ENCODE data around the gene ASB13. TPM values are rescaled to one million over a fixed set of nuclear protein-coding genes. Genes with fewer than 3 reads are reported as not detected.

Gene ASB13
- total and polyA plus RNA-seq, 2 experiments from 2014 or later: 11.6 to 20.2 TPM

- Histone ChIP-seq H3K27ac (ENCODE audit: low read depth) (no peak overlapping the region), H3K79me2 (replicated peaks; ENCODE audit: insufficient read depth) (no peaks in the 10 kb centered on the region), H3K4me1 (ENCODE audit: insufficient read depth) (no peaks in the 10 kb centered on the region), H2AFZ (no peak overlapping the region), H3K9me2 (ENCODE audit: insufficient read depth) (no peaks in the 10 kb centered on the region), H3K36me3 (ENCODE audit: insufficient read depth) (no peaks in the 10 kb centered on the region), H4K20me1 (replicated peaks; ENCODE audit: insufficient read depth) (no peaks in the 10 kb centered on the region), H3K4me3 (no peak overlapping the region), H3K27me3 (ENCODE audit: insufficient read depth) (no peaks in the 10 kb centered on the region), H3K4me2 (no peak overlapping the region), H3F3A (replicated peaks; ENCODE audit: low read depth) (no peaks in the 10 kb centered on the region)
- DNase-seq (ENCODE audit: low spot score): no peak
- Mint-ChIP-seq H3K9me3 (no peaks in the 10 kb centered on the region), H3K4me1 (peaks cover 8% of the 10 kb centered on the region), H3K36me3 (ENCODE audit: low read depth) (peaks cover 22% of the 10 kb centered on the region), H3K27ac (peak overlapping the region; percentile 39; the same call in 1 of the 2 replicates), H3K4me3 (no peak overlapping the region), H3K27me3 (ENCODE audit: insufficient read depth, low read depth, poor library complexity) (peaks cover 13% of the 10 kb centered on the region)
- ATAC-seq: no peak
- no peak for TF ChIP-seq CTCF (conservative IDR thresholded peaks at IDR 0.05; ENCODE audit: low read depth in 2 of 2)
- no peak for TF ChIP-seq JUNB (IDR thresholded peaks at IDR 0.05; ENCODE audit: unreplicated experiment)
- no peak for TF ChIP-seq CREB1 (CRISPR knock-in tag; IDR thresholded peaks at IDR 0.05; ENCODE audit: low read depth)
- no peak for TF ChIP-seq STAT1 (IDR thresholded peaks at IDR 0.05; ENCODE audit: unreplicated experiment)
- TF ChIP-seq EZH2 (IDR thresholded peaks at IDR 0.05; ENCODE audit: low read depth, unreplicated experiment): no peak
- no peak for TF ChIP-seq ZNF331 (CRISPR knock-in tag; IDR thresholded peaks at IDR 0.05; ENCODE audit: low read depth)
- no peak for TF ChIP-seq EZH2phosphoT487 (IDR thresholded peaks at IDR 0.05; ENCODE audit: unreplicated experiment)
- TF ChIP-seq NANOG (IDR thresholded peaks at IDR 0.05; ENCODE audit: borderline replicate concordance): no peak
- TF ChIP-seq REST (IDR thresholded peaks at IDR 0.05; ENCODE audit: unreplicated experiment): no peak
- TF ChIP-seq ZNF462 (CRISPR knock-in tag; IDR thresholded peaks at IDR 0.05): no peak
- TF ChIP-seq ZNF114 (CRISPR knock-in tag; IDR thresholded peaks at IDR 0.05): no peak
- TF ChIP-seq ETS1 (IDR thresholded peaks at IDR 0.05): no peak
- TF ChIP-seq POLR2AphosphoS5 (IDR thresholded peaks at IDR 0.05; ENCODE audit: low read depth): no peak
Observed at GRCh38 chr10:5649746-5650145, 16.6 kb downstream of the ASB13 start.

All from GM23338 (cell line).